GM12865 (cell line): ENCODE results near the gene IAH1.

Source experiments
- DNase-seq: peaks from one replicate; pipeline ENCODE4 v3.0.0; 2010; ENCODE audit warnings: low read depth
- H3K4me3 ChIP-seq: 2 replicates; pipeline ENCODE4 v1.5.1; 2011; ENCODE audit warnings: mild to moderate bottlenecking, low read depth, low read length, control low read depth
- TF ChIP-seq, protein P1 (sequence below): IDR thresholded peaks from 2 replicates; pipeline ENCODE4 v1.5.1; 2011; ENCODE audit warnings: low read length, control low read depth, low read depth, inconsistent platforms; ENCODE audit not compliant: insufficient read depth; ENCODE audit errors: missing control alignments

The IAH1 gene

DNA sequence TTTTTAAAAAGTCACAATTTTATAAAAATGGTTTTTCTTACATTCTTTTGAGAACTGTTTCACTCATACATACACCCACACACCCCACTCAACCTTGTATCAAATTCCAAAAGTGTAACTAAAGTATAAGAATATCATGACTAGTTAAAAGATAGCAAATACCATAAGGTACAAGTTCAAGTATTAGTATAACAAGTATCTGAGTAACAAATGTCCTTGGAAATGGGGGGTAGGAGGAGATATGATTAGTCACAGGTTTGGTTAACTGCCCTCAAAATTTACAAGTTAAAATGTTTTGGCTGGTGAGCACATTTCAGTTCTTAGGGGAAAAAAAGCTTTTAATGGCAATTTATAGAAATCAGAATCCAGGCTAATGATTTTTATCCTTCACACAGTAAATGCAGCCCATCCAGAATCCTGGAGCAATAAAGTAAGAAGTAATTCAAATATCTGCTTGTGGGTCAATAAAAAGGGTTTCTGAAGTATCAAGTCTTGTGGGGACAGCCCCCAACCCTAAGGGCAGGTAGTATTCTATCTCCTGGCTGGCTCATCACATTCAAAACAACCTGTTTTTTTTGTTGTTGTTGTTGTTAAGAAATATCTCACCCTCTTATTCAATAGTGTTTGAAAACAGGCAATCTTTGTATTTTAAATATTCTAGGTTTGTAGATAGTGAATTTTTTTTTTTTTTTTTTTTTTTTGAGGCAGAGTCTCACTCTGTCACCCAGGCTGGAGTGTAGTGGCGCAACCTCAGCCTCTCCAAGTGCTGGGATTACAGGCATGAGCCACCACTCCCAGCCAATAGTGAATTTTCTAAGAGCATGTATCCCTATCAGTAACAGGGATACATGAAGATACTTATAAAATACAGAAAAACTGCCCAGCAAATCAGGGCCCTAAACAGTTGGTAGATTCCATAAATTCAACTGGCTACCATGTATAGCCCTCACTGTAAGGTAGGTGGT, 14.5 kb downstream of the IAH1 start:
- no peak for DNase-seq
- TF ChIP-seq, protein P1, sequence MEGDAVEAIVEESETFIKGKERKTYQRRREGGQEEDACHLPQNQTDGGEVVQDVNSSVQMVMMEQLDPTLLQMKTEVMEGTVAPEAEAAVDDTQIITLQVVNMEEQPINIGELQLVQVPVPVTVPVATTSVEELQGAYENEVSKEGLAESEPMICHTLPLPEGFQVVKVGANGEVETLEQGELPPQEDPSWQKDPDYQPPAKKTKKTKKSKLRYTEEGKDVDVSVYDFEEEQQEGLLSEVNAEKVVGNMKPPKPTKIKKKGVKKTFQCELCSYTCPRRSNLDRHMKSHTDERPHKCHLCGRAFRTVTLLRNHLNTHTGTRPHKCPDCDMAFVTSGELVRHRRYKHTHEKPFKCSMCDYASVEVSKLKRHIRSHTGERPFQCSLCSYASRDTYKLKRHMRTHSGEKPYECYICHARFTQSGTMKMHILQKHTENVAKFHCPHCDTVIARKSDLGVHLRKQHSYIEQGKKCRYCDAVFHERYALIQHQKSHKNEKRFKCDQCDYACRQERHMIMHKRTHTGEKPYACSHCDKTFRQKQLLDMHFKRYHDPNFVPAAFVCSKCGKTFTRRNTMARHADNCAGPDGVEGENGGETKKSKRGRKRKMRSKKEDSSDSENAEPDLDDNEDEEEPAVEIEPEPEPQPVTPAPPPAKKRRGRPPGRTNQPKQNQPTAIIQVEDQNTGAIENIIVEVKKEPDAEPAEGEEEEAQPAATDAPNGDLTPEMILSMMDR, result no peak
- no peak overlapping the region for H3K4me3 ChIP-seq

DNA sequence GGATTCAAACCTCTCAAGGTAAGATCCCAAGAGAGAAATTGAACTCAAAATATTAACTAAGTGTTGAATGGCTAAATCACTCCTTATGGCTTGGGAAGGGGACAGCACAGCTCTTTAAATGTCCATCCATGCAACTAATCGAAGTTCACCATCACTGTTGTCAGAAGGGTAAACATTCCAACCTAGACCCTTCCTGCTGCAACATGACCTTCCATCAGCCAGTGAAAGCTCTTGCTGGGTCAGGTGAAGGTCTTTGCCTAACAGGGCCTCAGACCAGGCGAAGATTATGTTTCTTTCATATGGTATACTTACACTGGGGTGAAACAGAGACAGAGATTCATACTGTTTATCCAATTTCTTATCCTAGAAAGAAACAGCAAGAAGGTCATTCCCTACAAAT, 16.4 kb downstream of the IAH1 start:
- DNase-seq, result no peak
- no peak overlapping the region for H3K4me3 ChIP-seq

DNA sequence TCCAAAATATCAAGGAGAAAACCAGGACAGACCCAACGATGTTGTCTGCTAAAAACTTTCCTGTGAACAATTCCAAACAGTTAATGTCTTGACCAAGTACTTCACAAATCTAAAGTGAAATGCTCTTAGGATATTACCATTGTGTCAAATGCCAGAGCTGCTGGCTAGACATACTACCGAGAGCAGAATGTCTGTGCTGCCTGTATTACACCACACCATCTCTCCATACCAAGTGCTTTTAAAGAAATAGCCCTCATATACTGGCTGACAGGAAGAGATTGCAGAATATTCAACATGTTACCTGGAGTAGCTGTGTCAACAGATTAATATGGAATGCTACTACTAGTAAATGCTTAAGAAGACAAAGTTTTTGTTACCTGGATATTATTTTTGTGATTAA, 18.6 kb downstream of the IAH1 start:
- TF ChIP-seq, protein P1, result no peak
- H3K4me3 ChIP-seq, result no peak overlapping the region
- DNase-seq, result no peak

More for the DNA sequence above, 16.4 kb downstream of the IAH1 start:
- TF ChIP-seq, protein P1, result no peak

DNA sequence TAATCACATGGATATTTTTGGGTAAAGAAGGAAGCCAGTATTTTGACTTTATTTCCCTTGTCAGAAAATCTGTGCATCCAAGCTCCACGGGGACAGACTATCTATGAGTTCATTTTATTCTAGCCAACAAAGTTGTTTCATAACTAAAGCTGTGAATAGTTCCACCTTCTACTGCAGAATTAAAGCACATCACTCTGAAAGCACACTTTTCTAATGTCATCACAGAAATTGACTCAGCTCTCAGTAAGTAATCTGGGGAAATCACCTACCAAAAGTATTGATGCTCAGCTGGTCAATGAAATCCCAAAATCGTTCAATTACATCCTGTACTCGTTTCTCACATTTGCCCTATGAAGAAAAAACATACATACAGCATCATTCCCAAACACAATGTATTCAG, 19.1 kb downstream of the IAH1 start:
- no peak overlapping the region for H3K4me3 ChIP-seq
- no peak for DNase-seq

DNA sequence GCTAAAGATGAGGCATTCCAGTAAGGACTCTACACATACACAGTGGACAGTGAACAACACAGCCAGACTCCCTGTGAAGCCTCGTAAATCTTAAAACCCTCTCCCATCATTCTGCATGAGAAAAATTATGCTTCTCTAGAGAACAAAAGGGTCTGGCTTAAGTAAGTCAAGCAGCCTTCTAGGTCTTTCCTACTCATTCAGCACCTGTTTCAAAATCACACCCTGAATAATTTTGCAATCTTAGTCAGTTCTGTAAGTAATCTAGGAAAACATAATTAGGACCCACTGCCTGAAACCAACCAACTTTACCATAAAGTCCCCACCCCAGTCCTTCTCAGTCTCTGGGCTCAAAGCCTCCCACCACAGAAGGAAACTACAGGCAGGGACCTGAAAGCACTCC, 19.7 kb downstream of the IAH1 start:
- H3K4me3 ChIP-seq, result no peak overlapping the region
- no peak for DNase-seq
- TF ChIP-seq, protein P1, result no peak

More for the DNA sequence above, 19.1 kb downstream of the IAH1 start:
- TF ChIP-seq, protein P1, result no peak

DNA sequence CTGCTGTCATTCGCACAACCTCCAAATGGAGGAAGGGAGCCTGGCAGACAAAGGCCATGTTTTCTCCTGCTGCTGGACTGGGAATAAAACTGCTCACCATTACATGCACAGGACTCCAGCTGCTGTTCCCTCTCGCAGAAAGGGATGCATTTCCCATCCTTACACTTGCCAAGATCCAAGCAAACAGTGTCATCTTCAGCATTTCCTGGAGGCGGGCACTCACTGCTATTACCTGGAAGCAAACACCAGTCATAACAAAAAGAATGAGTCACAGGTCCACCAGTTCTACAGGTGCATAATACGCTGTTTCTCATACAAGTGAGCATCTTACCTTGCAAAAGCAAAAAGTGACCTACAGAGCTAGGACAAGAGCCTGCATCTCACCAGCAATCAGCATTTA, 22.7 kb downstream of the IAH1 start:
- DNase-seq, result no peak
- TF ChIP-seq, protein P1, result no peak
- H3K4me3 ChIP-seq, result no peak overlapping the region
